OCI-M2 (cell line): ENCODE measurements around the gene CES4A.
"Not testable (repeated sequence)": the region's sequence is repeated elsewhere in the genome, so short reads cannot be mapped to it uniquely, and the experiment has no call there.

Source experiments
- DNase-seq: peaks from one replicate; lab custom pipeline; 2025; ENCODE audit not compliant: unreplicated experiment; lab: John Stamatoyannopoulos, UW

CES4A gene

GRCh38 chr16:67041520-67041919, 53.1 kb downstream of the CES4A start:
- DNase-seq = not testable (repeated sequence)

GRCh38 chr16:67043420-67043819, 55.0 kb downstream of the CES4A start:
- no peak for DNase-seq

- DNase-seq = no peak
These were observed 62.4 kb downstream of the CES4A start for GRCh38 chr16:67050796-67051195.

- DNase-seq = no peak
These were observed 64.0 kb downstream of the CES4A start for GRCh38 chr16:67052399-67052798.

- no peak for DNase-seq
These were observed 65.5 kb downstream of the CES4A start for GRCh38 chr16:67053767-67054334.

GRCh38 chr16:67054901-67055300, 66.5 kb downstream of the CES4A start:
- DNase-seq = no peak

GRCh38 chr16:67055712-67056487, 67.5 kb downstream of the CES4A start:
- DNase-seq = no peak
